ENCODE data around the gene GALM.
"Not testable (repeated sequence)": the region's sequence is repeated elsewhere in the genome, so short reads cannot be mapped to it uniquely, and the experiment has no call there.

The GALM gene

DNA sequence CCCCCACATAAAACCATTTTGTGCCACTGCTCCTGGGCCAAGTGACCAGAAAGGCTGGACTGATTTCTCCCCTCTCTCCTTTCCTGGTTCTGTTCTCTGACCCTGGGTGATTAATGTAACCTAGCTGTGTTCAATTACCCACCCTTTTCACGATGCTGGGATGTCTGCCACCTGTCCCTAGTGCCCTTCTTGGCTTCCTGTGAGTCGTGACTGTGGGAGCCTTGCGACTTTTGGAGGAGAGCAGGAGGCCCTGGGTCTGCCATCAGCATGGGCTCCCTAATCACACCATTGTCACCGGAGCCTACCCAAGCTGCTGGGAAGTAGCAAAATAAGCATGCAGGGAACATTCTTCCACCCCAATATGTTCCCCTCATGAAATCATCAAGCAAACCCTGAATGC, 47.0 kb downstream of the GALM start:
- peak; percentile 7 to 12 for DNase-seq
- intact Hi-C loops (cut with DNase I; ENCODE audit: low total_unique reads): no loop called here
- Histone ChIP-seq H3K36me3 (peaks cover 0 to 7% (median 3%) of the 10 kb centered on the region in 3 donors), H3K4me3 (no peak overlapping the region), H3K27ac (no peak overlapping the region), H3K4me1 (peaks cover 0 to 3% (median 0%) of the 10 kb centered on the region in 4 donors), H3K9me3 (no peaks in the 10 kb centered on the region), H3K27me3 (no peaks in the 10 kb centered on the region)
- no peak for TF ChIP-seq CTCF (IDR thresholded peaks at IDR 0.05)

DNA sequence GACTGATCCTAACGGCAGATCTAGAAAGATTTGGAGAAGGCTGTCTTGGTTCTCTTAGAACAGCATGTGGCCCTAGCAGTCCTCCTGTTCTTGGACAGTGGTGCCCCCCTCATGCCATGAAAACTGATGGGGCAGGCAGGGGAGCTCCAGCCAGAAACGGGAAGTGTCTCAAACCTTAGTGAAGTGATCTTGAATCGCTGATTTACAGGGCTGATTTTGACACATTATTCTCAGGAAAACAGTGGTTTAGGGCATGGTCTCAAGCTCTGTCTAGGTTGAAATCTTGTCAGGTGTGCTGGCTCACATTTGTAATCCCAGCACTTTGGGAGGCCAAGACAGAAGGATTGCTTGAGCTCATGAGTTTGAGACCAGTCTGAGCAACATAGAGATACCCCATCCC, 47.4 kb downstream of the GALM start:
- intact Hi-C loops (cut with DNase I; ENCODE audit: low total_unique reads): no loop called here
- H3K27ac ChIP-seq: no peak overlapping the region
- TF ChIP-seq CTCF (IDR thresholded peaks at IDR 0.05): no peak
- H3K4me3 ChIP-seq: no peak overlapping the region
- no peaks in the 10 kb centered on the region for H3K27me3 ChIP-seq
- H3K4me1 ChIP-seq: peaks cover 0 to 3% (median 0%) of the 10 kb centered on the region in 4 donors
- DNase-seq: peak; percentile 4 to 38
- H3K36me3 ChIP-seq: peaks cover 0 to 7% (median 0%) of the 10 kb centered on the region in 3 donors
- H3K9me3 ChIP-seq: no peaks in the 10 kb centered on the region

DNA sequence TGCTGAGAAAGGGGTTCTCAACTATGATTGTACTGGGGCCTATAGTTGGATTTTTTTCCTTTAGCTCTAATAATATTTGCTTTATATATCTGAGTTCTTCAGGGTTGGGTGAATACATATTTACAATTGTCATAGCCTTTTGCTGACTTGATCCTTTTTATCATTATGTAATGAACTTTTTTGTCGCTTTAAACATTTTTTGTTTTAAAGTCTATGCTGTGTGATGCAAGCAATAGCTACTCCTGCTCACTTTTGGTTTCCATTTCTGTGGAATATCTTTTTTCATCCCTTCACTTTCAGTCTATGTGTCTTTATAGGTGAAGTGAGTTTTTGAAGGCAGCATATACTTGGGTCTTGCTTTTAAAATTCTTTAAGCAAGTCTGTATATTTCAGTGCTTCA, 49.0 kb downstream of the GALM start:
- H3K9me3 ChIP-seq; H3K4me1 ChIP-seq; H3K27me3 ChIP-seq; DNase-seq; intact Hi-C loops (cut with DNase I; ENCODE audit: low total_unique reads); H3K36me3 ChIP-seq; H3K4me3 ChIP-seq; H3K27ac ChIP-seq: not testable (repeated sequence)

GRCh38 chr2:38716185-38716584, 50.3 kb downstream of the GALM start:
- TF ChIP-seq CTCF (IDR thresholded peaks at IDR 0.05): no peak
- intact Hi-C loops (cut with DNase I; ENCODE audit: low total_unique reads): no loop called here
- no peak overlapping the region for H3K27ac ChIP-seq
- peak in 1 of 2 donors; percentile 19 for DNase-seq
- no peaks in the 10 kb centered on the region for H3K9me3 ChIP-seq
- no peaks in the 10 kb centered on the region for H3K27me3 ChIP-seq
- no peak overlapping the region for H3K4me3 ChIP-seq
- H3K36me3 ChIP-seq: no peaks in the 10 kb centered on the region
- peaks cover 0 to 16% (median 13%) of the 10 kb centered on the region in 4 donors for H3K4me1 ChIP-seq

DNA sequence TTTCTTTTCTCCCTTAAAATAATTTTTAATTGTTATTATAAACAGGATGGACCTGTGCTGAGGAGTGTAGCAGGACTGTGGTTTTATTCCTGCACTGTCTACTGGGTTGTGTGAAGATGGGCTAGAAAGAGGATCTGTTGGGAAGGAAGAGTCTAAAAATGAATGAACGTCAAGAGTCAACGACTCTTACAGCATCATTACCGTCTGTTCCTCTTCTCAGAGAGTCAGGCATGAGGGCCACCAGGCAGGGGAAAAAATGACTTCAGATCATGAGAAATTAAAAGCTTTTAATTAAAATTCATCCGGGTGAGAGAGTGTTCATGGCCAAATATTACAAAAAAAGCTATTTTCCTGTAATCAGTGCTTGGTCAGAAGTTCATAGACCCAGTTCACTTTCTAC, 52.7 kb downstream of the GALM start:
- H3K27me3 ChIP-seq: no peaks in the 10 kb centered on the region
- no peak overlapping the region for H3K27ac ChIP-seq
- H3K4me3 ChIP-seq: no peak overlapping the region
- no peaks in the 10 kb centered on the region for H3K36me3 ChIP-seq
- intact Hi-C loops (cut with DNase I; ENCODE audit: low total_unique reads): no loop called here
- no peaks in the 10 kb centered on the region for H3K9me3 ChIP-seq
- TF ChIP-seq CTCF (IDR thresholded peaks at IDR 0.05): no peak
- no peak for DNase-seq
- peaks cover 0 to 24% (median 15%) of the 10 kb centered on the region in 4 donors for H3K4me1 ChIP-seq

DNA sequence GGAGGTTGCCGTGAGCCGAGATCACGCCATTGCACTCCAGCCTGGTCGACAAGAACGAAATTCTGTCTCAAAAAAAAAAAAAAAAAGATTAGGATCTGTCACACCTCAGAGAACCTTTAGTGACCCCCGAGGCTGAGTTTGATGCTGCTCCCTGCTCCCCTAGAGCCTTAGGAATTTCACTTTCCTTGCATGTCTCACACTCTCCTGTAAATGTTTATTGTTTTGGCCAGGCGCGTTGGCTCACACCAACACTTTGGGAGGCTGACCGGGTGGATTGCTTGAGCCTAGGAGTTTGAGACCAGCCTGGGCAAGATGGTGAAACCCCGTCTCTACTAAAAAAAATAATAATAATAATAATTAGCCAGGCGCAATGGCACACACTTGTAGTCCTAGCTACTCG, 53.8 kb downstream of the GALM start:
- no peak overlapping the region for H3K4me3 ChIP-seq
- TF ChIP-seq CTCF (IDR thresholded peaks at IDR 0.05): no peak
- no peaks in the 10 kb centered on the region for H3K27me3 ChIP-seq
- H3K27ac ChIP-seq: peak overlapping the region; percentile 69 to 75
- no peaks in the 10 kb centered on the region for H3K9me3 ChIP-seq
- intact Hi-C loops (cut with DNase I; ENCODE audit: low total_unique reads): no loop called here
- peak in 1 of 2 donors; percentile 11 for DNase-seq
- H3K36me3 ChIP-seq: no peaks in the 10 kb centered on the region
- peaks cover 0 to 24% (median 15%) of the 10 kb centered on the region in 4 donors for H3K4me1 ChIP-seq
